ENCODE data around the gene PRKCB. TPM values are rescaled to one million over a fixed set of nuclear protein-coding genes. Genes with fewer than 3 reads are reported as not detected.

The PRKCB gene
- total and polyA plus RNA-seq, 8 donors: 13.5 to 74.3 (median 57.0) TPM

GRCh38 chr16:24198807-24199533, 363.2 kb downstream of the PRKCB start:
- no peaks in the 10 kb centered on the region for H3K27me3 ChIP-seq
- ATAC-seq: peak; percentile 93
- TF ChIP-seq CTCF (IDR thresholded peaks at IDR 0.05): no peak
- intact Hi-C loops (cut with DNase I): no loop called here
- peak in 2 of 4 donors; percentile 79 to 88 for DNase-seq
- H3K4me1 ChIP-seq: peaks cover 0 to 5% of the 10 kb centered on the region in 2 donors
- no peaks in the 10 kb centered on the region for H3K36me3 ChIP-seq
- H3K9me3 ChIP-seq: no peaks in the 10 kb centered on the region
- H3K27ac ChIP-seq: no peak overlapping the region
- no peak overlapping the region for H3K4me3 ChIP-seq

GRCh38 chr16:24203675-24204074, 367.9 kb downstream of the PRKCB start:
- Histone ChIP-seq H3K4me3 (no peak overlapping the region), H3K36me3 (peaks cover 0 to 15% of the 10 kb centered on the region in 2 donors), H3K4me1 (peaks cover 0 to 5% of the 10 kb centered on the region in 2 donors), H3K9me3 (no peaks in the 10 kb centered on the region), H3K27ac (no peak overlapping the region), H3K27me3 (no peaks in the 10 kb centered on the region)
- ATAC-seq (no peak), DNase-seq (no peak)
- intact Hi-C loops (cut with DNase I): no loop called here
- no peak for TF ChIP-seq CTCF (IDR thresholded peaks at IDR 0.05)

- no peak overlapping the region for H3K4me3 ChIP-seq
- ATAC-seq (no peak), DNase-seq (no peak)
- intact Hi-C loops (cut with DNase I): no loop called here
- H3K27me3 ChIP-seq: no peaks in the 10 kb centered on the region
- H3K27ac ChIP-seq: no peak overlapping the region
- H3K9me3 ChIP-seq: no peaks in the 10 kb centered on the region
- H3K4me1 ChIP-seq: peaks cover 0 to 5% of the 10 kb centered on the region in 2 donors
- peaks cover 0 to 15% of the 10 kb centered on the region in 2 donors for H3K36me3 ChIP-seq
- no peak for TF ChIP-seq CTCF (IDR thresholded peaks at IDR 0.05)
Observed at GRCh38 chr16:24204150-24204665, 368.4 kb downstream of the PRKCB start.

GRCh38 chr16:24206926-24207325, 371.1 kb downstream of the PRKCB start:
- Histone ChIP-seq H3K27me3 (no peaks in the 10 kb centered on the region), H3K4me1 (no peaks in the 10 kb centered on the region), H3K4me3 (no peak overlapping the region), H3K9me3 (no peaks in the 10 kb centered on the region), H3K27ac (no peak overlapping the region), H3K36me3 (peaks cover 0 to 21% of the 10 kb centered on the region in 2 donors)
- ATAC-seq: no peak
- no peak for DNase-seq
- no peak for TF ChIP-seq CTCF (IDR thresholded peaks at IDR 0.05)
- intact Hi-C loops (cut with DNase I): no loop called here

GRCh38 chr16:24208710-24209109, 372.9 kb downstream of the PRKCB start:
- Histone ChIP-seq H3K27me3 (no peaks in the 10 kb centered on the region), H3K4me1 (no peaks in the 10 kb centered on the region), H3K9me3 (no peaks in the 10 kb centered on the region), H3K4me3 (no peak overlapping the region), H3K27ac (no peak overlapping the region), H3K36me3 (peaks cover 0 to 27% of the 10 kb centered on the region in 2 donors)
- intact Hi-C loops (cut with DNase I): no loop called here
- ATAC-seq: no peak
- TF ChIP-seq CTCF (IDR thresholded peaks at IDR 0.05): no peak
- DNase-seq: no peak
